ENCODE measurements around the gene POLR3B.

- TF ChIP-seq CTCF (IDR thresholded peaks at IDR 0.05) = no peak
- TF ChIP-seq POLR2A (IDR thresholded peaks at IDR 0.05) = no peak
Measured at GRCh38 chr12:106487664-106488063, 130.1 kb downstream of the POLR3B start.

All from testis (tissue), 2 donors.